IMR-90 (cell line): Measurements from ENCODE around the gene RAB14.

Experiments used
- CTCF ChIP-seq: conservative IDR thresholded peaks from 2 replicates; pipeline ENCODE4 v1.5.1; 2012; ENCODE audit warnings: mild to moderate bottlenecking, low read depth, low read length, improper control_type of control experiment
- MAZ ChIP-seq: IDR thresholded peaks from 2 replicates; pipeline ENCODE4 v1.6.1; 2012; ENCODE audit warnings: low read depth, mild to moderate bottlenecking, low read length, improper control_type of control experiment, moderate library complexity, borderline replicate concordance
- NFE2L2 ChIP-seq: fragments of 150-350 bp; IDR thresholded peaks from 2 replicates; pipeline ENCODE4 v1.6.1; 2016; ENCODE audit warnings: low read depth, mild to moderate bottlenecking, low read length
- POLR2A ChIP-seq: IDR thresholded peaks from 2 replicates; pipeline ENCODE4 v1.6.1; 2012; ENCODE audit warnings: mild to moderate bottlenecking, low read depth, low read length
- RFX5 ChIP-seq: IDR thresholded peaks from 2 replicates; pipeline ENCODE4 v1.8.0; 2012; ENCODE audit warnings: low read depth, mild to moderate bottlenecking, low read length, moderate library complexity
- SMC3 ChIP-seq: fragments of 150-350 bp; IDR thresholded peaks from 2 replicates; pipeline ENCODE4 v1.6.1; 2016; ENCODE audit warnings: low read depth, mild to moderate bottlenecking, antibody characterized with exemption, low read length, moderate library complexity

- TF ChIP-seq MAZ = no peak
- TF ChIP-seq POLR2A = no peak
- TF ChIP-seq CTCF = no peak
- no peak for TF ChIP-seq SMC3
- TF ChIP-seq RFX5 = no peak
- TF ChIP-seq NFE2L2 = no peak
Observed at GRCh38 chr9:121204121-121204520, 2.5 kb upstream of the RAB14 start.
